Stimulated activated CD8-positive, alpha-beta memory T cell treated with anti-CD3 and anti-CD28 coated beads, Interleukin-7, amount 100 ng/mL, for 24 hours (primary cell): Measurements from ENCODE around the gene PLEKHA8.

Experiments used
- DNase-seq: peaks from one replicate; pipeline ENCODE4 v3.0.0-alpha.2; 2020; ENCODE audit warnings: low read depth

PLEKHA8 gene

GRCh38 chr7:30169579-30169978 is 141.4 kb downstream of the PLEKHA8 start:
- DNase-seq: no peak

- DNase-seq: no peak
Measured at GRCh38 chr7:30170476-30171205, 142.4 kb downstream of the PLEKHA8 start.

- DNase-seq: no peak
Measured at GRCh38 chr7:30171766-30172447, 143.7 kb downstream of the PLEKHA8 start.

- no peak for DNase-seq
Measured at GRCh38 chr7:30172451-30172850, 144.2 kb downstream of the PLEKHA8 start.

DNA sequence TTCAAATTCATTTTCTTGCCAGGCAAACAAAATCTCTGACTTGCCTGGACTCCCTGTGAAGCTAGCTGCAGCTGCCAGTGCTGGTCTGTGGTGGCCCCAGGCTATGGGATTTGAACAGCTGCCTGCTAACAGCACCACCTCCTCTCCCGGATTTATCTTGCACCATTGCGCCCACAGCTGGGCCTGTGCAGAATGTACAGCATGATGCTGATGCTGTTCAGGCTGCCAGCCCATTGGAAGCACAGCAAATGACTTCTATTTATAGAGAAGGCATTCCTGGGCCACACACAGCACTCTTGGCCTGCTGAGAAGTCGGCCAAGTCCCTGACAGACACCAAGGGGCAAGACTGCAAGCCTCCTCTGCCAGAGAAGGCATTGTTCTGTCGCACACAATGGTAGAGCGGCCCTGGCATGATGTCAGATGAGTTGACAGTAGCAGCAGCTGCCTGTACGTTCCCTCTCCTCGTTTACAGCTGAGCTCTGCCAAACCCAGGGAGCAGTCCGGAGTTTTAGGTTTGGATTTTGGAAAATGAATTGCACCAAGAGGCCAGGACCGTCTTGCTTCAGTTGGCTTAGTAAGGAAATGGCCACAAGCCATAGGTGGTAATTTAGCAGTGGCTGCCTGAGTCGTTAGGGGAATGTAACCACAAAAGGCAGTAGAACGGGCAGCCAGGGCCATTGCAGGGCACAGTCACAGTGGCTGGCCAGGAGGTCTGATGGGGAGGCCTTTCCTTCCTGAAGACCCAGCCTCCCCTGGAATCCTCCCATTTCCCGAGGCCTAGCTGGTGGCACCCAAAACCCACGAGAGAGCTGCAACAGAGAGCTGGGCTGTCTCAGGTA is 145.1 kb downstream of the PLEKHA8 start:
- no peak for DNase-seq

DNA sequence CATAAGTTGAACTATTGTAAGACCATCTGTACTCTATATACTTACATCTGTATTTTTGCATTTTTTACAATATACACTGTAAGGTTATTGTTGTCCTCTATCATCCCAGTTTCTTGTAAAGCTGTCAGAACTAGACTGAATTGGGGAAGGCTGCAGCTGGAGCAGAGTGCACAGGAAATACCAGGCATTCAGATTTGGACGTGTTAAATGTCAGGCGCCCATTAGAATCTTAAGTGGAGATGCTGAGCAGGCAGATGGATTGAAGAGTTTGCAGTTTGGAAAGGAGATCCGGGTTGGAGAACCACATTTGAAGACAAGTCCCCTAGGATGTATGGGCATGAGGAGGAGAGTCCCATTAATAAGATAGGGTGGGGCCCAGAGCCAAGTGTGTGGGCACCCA is 147.0 kb downstream of the PLEKHA8 start:
- DNase-seq: no peak

- no peak for DNase-seq
Measured at GRCh38 chr7:30175636-30176147, 147.5 kb downstream of the PLEKHA8 start.

- DNase-seq: no peak
Measured at GRCh38 chr7:30176463-30177109, 148.4 kb downstream of the PLEKHA8 start.

GRCh38 chr7:30177186-30177585 is 149.0 kb downstream of the PLEKHA8 start:
- DNase-seq: no peak

DNA sequence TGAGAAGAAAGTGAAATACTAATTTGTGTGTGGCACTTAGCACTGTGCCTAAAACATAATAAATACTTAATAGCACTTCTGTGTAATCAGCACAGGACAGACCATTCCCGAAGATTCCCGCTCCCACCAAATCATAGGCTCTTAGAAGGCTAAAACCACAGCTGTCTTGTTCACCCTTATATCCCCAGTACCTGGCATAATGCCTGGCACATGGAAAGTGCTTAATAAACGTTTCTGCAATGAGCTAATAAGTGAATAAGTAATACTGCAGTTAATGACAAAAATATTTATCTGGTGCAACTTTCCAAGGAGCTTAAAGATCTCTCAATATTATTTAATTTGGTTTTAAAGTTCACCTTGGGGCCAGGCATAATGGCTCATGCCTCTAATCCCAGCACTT is 149.8 kb downstream of the PLEKHA8 start:
- no peak for DNase-seq

- DNase-seq: no peak
Measured at GRCh38 chr7:30178748-30179436, 150.7 kb downstream of the PLEKHA8 start.
